Endothelial cell of umbilical vein (primary cell): Measurements from ENCODE around the gene C7orf25.

Experiments
- EZH2 ChIP-seq: IDR thresholded peaks from 2 replicates; pipeline ENCODE4 v1.6.1; 2012; ENCODE audit warnings: borderline replicate concordance, low read depth, mild to moderate bottlenecking, moderate library complexity, low read length, inconsistent platforms; ENCODE audit not compliant: severe bottlenecking
- JUN ChIP-seq: IDR thresholded peaks from 2 replicates; pipeline ENCODE4 v1.6.1; 2011; ENCODE audit warnings: borderline replicate concordance, low read depth; ENCODE audit not compliant: insufficient read length, insufficient read depth
- MYC ChIP-seq: IDR thresholded peaks from one replicate; pipeline ENCODE4 v1.6.1; 2011; ENCODE audit warnings: mild to moderate bottlenecking, low read depth, low read length
- POLR2A ChIP-seq: IDR thresholded peaks from 2 replicates; pipeline ENCODE4 v1.6.1; 2012; ENCODE audit warnings: low read depth, mild to moderate bottlenecking, control low read depth, low read length
- POLR2AphosphoS5 ChIP-seq: IDR thresholded peaks from 2 replicates; pipeline ENCODE4 v1.6.1; 2012; ENCODE audit warnings: low read depth, mild to moderate bottlenecking, control low read depth, low read length, moderate library complexity; ENCODE audit not compliant: insufficient read depth
- TF ChIP-seq, protein P1 (sequence below), 2 donors: IDR thresholded peaks; 1 replicate in 1 of 2; 2 replicates in 1 of 2; pipeline ENCODE4 v1.5.1; 2011; ENCODE audit warnings: low read length in 2 of 2, mild to moderate bottlenecking in 2 of 2, moderate library complexity in 2 of 2, control low read depth in 1 of 2, inconsistent platforms in 1 of 2, low read depth in 1 of 2; ENCODE audit not compliant: insufficient read depth in 1 of 2; ENCODE audit errors: extremely low read depth in 1 of 2

DNA sequence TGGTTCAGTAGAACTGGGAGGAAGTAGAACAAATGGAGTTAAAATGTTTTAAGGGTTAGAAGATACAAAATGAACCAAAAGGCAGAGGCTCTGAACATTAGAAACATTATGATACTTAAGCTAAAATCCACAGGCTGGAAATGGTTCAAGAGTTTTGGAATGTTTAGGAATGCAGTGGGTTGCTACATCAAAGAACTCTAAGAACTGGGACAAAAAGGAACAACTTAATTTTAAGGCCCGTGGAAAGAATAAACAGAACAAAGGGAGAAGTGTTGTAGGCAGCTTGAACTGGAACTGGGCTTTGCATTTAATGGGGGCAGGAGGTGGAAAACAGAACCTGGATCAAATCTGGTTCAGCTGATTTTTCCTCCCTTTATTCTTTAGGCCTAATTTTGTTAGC, 3.5 kb upstream of the C7orf25 start:
- TF ChIP-seq, protein P1, sequence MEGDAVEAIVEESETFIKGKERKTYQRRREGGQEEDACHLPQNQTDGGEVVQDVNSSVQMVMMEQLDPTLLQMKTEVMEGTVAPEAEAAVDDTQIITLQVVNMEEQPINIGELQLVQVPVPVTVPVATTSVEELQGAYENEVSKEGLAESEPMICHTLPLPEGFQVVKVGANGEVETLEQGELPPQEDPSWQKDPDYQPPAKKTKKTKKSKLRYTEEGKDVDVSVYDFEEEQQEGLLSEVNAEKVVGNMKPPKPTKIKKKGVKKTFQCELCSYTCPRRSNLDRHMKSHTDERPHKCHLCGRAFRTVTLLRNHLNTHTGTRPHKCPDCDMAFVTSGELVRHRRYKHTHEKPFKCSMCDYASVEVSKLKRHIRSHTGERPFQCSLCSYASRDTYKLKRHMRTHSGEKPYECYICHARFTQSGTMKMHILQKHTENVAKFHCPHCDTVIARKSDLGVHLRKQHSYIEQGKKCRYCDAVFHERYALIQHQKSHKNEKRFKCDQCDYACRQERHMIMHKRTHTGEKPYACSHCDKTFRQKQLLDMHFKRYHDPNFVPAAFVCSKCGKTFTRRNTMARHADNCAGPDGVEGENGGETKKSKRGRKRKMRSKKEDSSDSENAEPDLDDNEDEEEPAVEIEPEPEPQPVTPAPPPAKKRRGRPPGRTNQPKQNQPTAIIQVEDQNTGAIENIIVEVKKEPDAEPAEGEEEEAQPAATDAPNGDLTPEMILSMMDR (IDR thresholded peaks at IDR 0.05; ENCODE audit: extremely low read depth in 1 of 2, insufficient read depth in 1 of 2, low read depth in 1 of 2, low read length in 2 of 2) = no peak
- no peak for TF ChIP-seq POLR2A
- no peak for TF ChIP-seq POLR2AphosphoS5
- no peak for TF ChIP-seq MYC
- TF ChIP-seq JUN = no peak
- TF ChIP-seq EZH2 = no peak
